ENCODE results near the gene MLC1.

MLC1 gene

DNA sequence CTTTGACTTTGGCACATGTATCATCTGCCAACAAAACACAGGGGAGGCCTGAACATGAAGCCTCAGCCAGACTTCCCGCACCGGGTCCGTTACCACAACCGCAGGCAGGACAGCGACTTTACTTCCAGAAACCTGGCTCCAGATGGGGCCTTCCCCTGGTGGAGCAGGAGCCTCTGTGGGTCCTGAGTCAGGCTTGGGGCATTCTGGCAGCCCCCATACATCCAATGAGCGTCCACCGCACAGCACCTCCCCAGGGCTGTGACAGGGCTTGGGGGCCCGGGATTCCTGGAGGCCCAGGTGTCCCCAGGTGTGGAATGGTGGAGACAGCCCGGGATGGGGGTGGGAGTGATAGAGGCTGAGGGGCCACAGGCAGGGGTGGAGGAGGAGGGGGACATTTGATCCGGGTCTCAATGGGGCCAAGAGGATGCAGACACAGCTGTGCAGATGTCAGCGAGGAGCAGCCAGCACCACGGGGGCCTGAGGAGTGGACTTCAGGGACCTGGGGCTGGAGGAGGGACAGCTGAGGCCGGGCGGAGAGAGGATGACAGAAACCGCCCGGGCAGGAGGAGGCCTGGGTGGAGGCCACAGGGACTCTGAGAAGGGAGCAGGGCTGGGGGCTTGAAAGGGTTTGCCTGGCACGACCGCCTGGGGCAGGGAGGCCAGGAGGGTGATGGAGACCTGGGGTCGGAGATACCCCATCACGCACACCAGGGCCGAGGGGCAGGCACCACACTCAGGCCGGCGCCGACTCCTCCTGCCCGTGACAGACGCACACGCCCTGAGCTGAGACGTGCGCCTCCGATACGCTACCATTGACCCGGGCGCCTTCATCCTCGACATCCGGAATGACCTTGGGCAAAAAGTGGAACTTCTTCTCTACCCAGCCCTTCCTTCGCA, 35.7 kb downstream of the MLC1 start:
- TF ChIP-seq POLR2A (IDR thresholded peaks at IDR 0.05; ENCODE audit: low read depth, low read length), result no peak
- TF ChIP-seq TAF1 (IDR thresholded peaks at IDR 0.05; ENCODE audit: borderline replicate concordance, low read depth, low read length), result no peak
- TF ChIP-seq POLR2AphosphoS5 (IDR thresholded peaks at IDR 0.05; ENCODE audit: low read depth, low read length), result no peak
- no peak for FAIRE-seq
- DNase-seq (ENCODE audit: insufficient read length), result no peak

DNA sequence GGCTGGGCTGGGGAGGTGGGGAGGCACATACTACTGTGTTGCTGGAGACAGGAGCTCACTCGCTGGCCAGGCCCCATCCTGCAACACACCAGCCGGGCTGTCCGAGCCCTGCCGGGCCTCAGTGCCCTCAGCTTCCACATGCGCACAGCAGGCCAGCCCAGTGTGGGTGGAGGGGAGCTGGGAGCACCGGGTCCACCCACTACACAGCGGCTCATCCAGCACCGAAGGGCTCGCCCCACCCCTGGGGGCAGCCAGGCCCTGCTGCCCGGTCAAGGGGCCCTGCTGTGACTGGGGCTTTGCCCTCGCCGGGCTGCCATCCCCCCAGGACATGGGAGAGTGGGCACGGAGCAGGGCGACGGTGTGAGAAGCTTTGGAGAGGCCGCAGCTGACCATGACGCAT, 36.4 kb downstream of the MLC1 start:
- no peak for DNase-seq (ENCODE audit: insufficient read length)
- TF ChIP-seq POLR2A (IDR thresholded peaks at IDR 0.05; ENCODE audit: low read depth, low read length) (no peak), TAF1 (IDR thresholded peaks at IDR 0.05; ENCODE audit: borderline replicate concordance, low read depth, low read length) (no peak), POLR2AphosphoS5 (IDR thresholded peaks at IDR 0.05; ENCODE audit: low read depth, low read length) (no peak)
- no peak for FAIRE-seq

DNA sequence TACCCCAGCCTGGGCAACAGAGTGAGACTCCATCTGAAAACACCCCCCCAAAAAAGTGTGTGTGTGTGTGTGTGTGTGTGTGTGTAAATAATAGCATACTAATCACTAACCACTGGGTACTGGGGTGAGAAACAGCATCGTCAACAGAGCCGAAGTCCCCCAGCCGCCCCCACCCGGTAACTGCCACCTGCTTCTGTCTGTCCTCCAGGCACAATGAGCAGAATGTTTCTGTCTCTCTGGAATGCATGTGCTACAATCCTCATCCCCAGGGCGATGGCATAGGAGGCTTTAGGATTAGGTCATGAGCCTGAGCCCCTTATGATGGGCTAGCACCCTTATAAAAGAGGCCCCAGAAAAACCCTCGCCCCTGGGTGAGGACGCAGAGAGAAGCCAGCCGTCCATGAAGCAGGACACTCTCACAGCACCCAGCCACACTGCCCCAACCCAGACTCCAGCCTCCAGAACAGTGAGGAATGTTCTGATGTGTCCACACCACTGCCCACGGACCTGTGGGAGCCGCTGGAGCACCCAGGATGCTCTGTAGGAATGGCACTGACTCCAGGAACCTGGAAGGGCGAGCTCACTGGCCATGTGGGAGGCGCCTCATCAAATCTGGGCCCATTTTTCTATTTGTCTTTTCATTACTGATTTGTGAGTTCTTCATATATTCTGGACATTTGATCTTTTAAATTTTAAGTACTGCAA, 37.0 kb downstream of the MLC1 start:
- no peak for TF ChIP-seq POLR2AphosphoS5 (IDR thresholded peaks at IDR 0.05; ENCODE audit: low read depth, low read length)
- TF ChIP-seq POLR2A (IDR thresholded peaks at IDR 0.05; ENCODE audit: low read depth, low read length), result no peak
- no peak for TF ChIP-seq TAF1 (IDR thresholded peaks at IDR 0.05; ENCODE audit: borderline replicate concordance, low read depth, low read length)
- DNase-seq (ENCODE audit: insufficient read length) (no peak), FAIRE-seq (no peak)

DNA sequence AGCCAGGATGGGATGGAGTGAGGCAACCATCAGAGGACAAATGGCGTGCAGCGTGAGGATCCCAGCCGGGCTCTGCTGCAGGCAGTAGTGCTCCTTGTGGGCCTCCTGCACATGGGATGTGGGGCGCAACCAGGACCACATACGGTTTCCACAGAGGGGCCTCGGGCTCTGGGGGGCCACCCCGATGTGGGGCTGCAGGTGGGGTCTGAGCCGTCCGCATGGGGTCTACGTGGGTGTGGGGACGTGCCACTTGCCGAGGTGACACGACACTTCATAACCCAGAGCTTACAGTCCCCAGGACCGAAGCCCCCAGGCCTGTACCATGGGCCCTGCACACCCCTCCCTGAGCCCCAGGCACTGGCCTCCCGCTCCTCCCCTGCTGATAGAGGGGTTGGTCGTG, 37.9 kb downstream of the MLC1 start:
- no peak for TF ChIP-seq POLR2A (IDR thresholded peaks at IDR 0.05; ENCODE audit: low read depth, low read length)
- TF ChIP-seq POLR2AphosphoS5 (IDR thresholded peaks at IDR 0.05; ENCODE audit: low read depth, low read length), result no peak
- TF ChIP-seq TAF1 (IDR thresholded peaks at IDR 0.05; ENCODE audit: borderline replicate concordance, low read depth, low read length), result no peak
- FAIRE-seq (no peak), DNase-seq (ENCODE audit: insufficient read length) (no peak)

DNA sequence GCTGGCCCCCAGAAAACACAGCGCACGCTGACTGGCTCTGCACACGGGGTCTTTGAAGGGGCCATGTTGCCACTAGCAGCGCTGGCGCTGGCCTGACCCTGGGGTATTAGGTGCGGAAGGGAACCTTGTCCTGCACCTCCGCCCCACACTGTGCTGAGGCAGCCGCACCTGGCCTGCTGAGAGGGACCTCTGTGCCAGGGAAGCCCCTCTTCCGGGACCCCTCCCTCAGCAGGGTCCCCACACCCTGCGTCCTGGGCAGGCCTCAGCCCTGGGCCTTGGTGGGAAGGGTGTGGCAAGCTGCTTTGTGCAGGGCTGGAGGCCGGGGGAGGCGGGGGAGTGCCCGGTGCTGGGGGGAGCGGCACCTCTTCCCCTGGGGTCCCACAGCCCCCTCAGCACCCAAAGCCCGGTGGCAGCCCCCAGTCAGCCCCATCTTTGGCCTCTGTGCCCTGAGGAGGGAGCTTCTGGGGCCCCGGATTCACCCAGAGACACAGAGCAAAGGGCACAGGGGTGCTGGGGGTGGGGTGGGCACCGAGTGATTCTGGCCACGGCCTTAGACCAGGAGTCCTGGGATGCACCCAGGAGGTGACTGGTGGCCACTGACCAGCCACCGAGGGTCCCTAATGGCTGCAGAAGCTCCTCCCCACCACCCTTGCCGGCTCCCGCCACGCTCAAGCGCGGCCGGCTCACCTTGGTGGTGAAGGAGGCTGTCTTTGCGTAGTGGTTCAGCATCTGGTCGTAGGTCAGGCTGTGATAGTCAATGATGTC, 38.6 kb downstream of the MLC1 start:
- TF ChIP-seq TAF1 (IDR thresholded peaks at IDR 0.05; ENCODE audit: borderline replicate concordance, low read depth, low read length) (no peak), POLR2AphosphoS5 (IDR thresholded peaks at IDR 0.05; ENCODE audit: low read depth, low read length) (no peak), POLR2A (IDR thresholded peaks at IDR 0.05; ENCODE audit: low read depth, low read length) (no peak)
- DNase-seq (ENCODE audit: insufficient read length) (no peak), FAIRE-seq (no peak)

DNA sequence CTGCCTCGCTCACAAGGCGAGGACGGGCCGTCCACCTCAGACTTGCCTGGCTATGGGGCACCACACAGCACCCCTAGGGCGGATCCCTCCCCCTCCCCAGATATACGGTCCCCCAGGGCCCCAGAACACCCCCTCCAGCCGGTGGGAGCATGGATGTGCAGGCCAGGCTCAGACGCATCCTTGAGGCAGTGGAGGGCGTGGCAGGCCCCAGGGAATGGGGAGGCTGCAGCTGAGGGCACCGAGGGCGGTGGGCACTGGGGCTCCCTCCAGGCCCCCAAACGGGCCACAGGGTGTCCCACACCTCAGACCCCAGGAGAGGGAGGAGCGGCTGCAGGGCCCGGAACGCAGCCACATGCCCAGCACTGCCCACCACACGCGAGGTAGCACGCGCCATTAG, 39.2 kb downstream of the MLC1 start:
- no peak for FAIRE-seq
- no peak for DNase-seq (ENCODE audit: insufficient read length)
- no peak for TF ChIP-seq TAF1 (IDR thresholded peaks at IDR 0.05; ENCODE audit: borderline replicate concordance, low read depth, low read length)
- TF ChIP-seq POLR2A (IDR thresholded peaks at IDR 0.05; ENCODE audit: low read depth, low read length), result no peak
- no peak for TF ChIP-seq POLR2AphosphoS5 (IDR thresholded peaks at IDR 0.05; ENCODE audit: low read depth, low read length)

DNA sequence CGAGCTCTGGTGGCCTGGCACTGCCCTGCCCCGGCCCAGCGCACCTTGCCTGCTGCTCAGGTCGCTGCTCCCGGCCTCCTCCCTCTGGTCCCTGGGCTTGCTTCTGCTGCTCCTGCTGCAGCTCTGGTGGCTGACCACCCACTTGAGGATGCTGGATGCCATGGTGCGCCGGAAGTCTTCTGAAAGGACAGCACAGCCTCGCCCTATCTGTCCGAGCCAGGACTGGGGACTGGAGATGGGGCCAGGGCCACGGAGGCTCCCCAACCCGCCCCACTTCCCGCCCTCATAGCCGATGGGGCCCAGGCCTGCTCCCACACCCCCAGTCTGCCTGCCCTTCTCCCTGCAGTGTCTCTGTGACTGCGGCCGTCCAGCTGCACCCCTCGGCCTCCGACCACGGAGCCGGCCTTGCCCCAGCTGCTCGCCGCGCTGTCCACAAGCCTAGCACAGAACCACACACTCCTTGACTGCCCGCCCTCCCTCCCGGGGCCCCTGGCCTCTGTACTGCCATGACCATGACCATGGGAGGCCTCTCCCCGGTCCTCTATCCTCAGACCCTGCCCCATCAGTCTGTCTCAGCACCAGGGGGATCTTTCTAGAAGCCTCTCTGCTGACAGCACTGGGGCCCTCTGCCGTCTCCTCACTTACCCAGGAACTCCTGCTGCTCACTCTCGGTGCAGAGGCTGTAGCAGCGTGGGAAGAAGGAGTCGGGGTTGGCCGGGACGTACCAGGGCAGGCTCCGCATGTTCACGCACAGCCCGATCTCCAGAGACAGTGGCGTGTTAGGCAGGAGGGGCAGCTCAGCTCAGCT, 39.8 kb downstream of the MLC1 start:
- FAIRE-seq (no peak), DNase-seq (ENCODE audit: insufficient read length) (no peak)
- no peak for TF ChIP-seq POLR2AphosphoS5 (IDR thresholded peaks at IDR 0.05; ENCODE audit: low read depth, low read length)
- no peak for TF ChIP-seq POLR2A (IDR thresholded peaks at IDR 0.05; ENCODE audit: low read depth, low read length)
- TF ChIP-seq TAF1 (IDR thresholded peaks at IDR 0.05; ENCODE audit: borderline replicate concordance, low read depth, low read length), result no peak

DNA sequence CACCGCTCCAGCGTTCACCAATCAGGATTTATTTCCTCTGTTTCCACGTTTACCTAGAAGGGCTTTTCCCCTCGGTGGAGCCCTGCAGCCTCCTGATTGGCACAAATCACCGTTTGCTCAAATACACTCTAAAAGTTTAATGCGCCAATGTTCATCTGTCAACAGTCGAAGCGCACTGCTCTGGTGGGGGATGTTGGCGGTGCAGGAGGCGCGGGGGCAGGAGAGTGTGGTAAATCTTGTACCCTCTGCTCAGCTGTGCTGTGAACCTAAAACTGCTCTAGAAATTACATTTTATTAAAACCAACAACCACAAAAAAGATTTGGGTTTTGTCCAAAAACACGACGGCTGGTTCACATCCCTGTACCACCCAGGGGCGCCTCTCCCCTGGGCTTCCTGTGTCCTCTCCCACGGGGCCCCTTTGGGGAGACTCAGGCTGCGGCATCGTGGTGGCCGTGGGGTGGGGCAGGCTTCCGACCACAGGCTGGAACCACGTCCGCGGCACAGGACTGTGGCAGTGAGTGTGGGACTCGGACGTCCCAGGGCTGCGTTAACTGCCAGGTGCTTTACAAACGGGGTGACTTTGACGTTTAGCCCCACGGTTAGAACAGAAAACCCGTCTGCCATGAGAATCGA, 40.6 kb downstream of the MLC1 start:
- TF ChIP-seq POLR2AphosphoS5 (IDR thresholded peaks at IDR 0.05; ENCODE audit: low read depth, low read length) (no peak), POLR2A (IDR thresholded peaks at IDR 0.05; ENCODE audit: low read depth, low read length) (no peak), TAF1 (IDR thresholded peaks at IDR 0.05; ENCODE audit: borderline replicate concordance, low read depth, low read length) (no peak)
- DNase-seq (ENCODE audit: insufficient read length), result no peak
- FAIRE-seq, result no peak

DNA sequence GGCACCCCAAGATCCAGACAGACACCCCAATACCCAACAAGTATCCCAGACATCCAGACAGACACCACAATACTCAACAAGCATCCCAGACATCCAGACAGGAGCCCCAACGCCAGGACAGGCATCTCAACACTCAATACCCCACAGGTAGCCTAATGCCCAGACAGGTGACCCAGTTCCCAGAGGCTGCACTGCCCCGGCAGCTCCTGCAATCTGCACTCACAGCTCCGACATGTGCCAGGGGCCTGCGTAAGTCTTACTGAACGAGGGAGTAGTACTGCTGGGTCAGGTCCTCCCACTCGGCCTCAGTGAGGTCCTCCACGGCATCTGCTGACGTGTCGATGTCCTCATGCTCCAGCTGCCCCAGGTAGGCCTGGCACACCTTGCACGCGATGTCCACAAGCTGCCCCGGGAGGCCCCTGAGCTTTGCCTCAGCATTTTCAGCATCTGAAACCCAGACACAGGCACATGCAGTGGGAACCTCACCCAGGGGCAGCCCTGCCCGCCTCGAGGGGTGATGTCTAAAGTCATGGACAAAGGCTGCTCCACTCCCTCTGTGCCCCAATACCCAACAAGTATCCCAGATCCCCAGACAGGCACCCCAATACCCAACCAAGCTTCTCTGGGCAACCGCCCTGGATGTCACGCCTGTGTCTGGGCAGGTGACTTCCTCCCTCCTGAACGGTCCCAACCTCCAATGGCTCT, 43.7 kb downstream of the MLC1 start:
- FAIRE-seq, result no peak
- DNase-seq (ENCODE audit: insufficient read length), result no peak
- no peak for TF ChIP-seq TAF1 (IDR thresholded peaks at IDR 0.05; ENCODE audit: borderline replicate concordance, low read depth, low read length)

DNA sequence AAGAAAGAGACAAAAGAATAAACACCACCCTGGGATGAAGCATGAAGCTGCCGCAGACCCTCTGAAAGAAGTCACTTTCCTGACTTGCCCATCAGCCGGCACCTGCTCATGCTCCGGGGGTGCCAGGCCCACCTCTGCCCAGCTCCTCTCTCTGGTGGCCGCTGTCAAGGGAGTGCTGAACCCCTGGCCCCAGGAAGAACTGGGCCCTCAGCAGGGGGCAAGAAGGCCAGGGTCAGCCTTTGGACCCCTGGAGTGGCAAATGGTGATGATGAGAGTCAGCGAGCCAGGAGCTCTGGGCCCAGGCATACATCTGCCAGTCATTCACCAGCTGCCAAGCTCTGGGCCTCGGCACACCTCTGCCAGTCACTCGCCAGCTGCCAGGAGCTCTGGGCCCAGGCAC, 44.5 kb downstream of the MLC1 start:
- no peak for FAIRE-seq
- TF ChIP-seq POLR2AphosphoS5 (IDR thresholded peaks at IDR 0.05; ENCODE audit: low read depth, low read length) (no peak), TAF1 (IDR thresholded peaks at IDR 0.05; ENCODE audit: borderline replicate concordance, low read depth, low read length) (no peak), POLR2A (IDR thresholded peaks at IDR 0.05; ENCODE audit: low read depth, low read length) (no peak)
- DNase-seq (ENCODE audit: insufficient read length), result no peak

Measured in GM12892 (cell line).